HG02571 (cell line): ENCODE results near the gene MAP2K6.

Experiments
- ATAC-seq: cut with Tn5 transposase; IDR thresholded peaks from one replicate; pipeline ENCODE4 v1.9.1; 2021; ENCODE audit warnings: mild to moderate bottlenecking, moderate library complexity; ENCODE audit not compliant: unreplicated experiment

Gene MAP2K6

GRCh38 chr17:69425978-69426377 is 11.5 kb downstream of the MAP2K6 start:
- no peak for ATAC-seq

- ATAC-seq: no peak
These were observed 13.1 kb downstream of the MAP2K6 start for GRCh38 chr17:69427486-69428197.

DNA sequence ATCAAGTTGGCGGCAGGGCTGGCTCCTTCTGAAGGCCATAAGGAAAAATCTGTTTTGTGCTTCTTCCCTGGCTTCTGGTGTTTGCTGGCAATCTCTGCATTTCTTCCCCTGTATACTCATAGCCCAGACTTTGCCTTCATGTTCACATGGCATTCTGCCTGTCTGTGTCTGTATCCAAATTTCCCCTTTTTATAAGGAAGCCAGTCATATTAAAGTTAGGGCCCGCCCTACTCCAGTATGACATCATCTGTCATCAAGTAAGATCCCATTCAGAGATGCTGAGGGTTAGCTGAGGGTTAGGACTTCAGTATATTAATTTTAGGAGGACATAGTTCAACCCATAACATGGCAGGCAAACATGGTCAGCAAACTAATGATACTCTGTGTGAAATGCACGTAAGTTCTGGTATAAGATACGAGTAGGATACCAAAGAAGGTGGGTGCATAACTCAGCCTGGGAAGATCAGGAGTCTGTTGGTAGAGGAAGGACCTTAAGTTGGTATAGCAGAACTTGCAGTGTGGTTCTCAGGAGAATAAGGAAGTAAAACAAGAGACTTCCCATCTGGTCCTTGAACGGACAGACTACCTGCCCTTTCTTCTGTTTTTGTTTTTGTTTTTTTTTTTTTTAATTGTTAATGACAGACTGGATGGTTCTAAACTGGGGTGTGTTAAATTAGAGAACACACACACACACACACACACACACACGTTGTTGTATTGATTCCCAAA is 13.9 kb downstream of the MAP2K6 start:
- no peak for ATAC-seq

DNA sequence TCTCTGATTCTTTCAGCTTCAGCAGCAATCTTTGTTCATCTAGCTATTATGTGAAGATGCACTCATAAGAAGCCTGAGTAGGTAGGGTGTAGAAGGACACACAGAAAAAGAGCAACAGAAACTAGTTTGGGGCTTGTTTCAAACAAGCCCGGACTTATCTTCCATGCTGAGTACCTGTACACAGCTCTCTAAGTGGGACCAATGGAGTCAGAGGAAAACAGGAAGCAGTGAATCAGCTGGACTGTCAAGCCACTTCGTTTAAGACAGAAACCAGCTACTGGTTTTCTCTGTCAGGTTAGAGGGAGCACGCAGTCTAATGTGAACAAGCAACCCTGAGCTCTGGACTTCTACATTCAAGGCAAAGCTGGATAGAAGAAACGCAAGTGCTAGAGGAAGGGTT is 16.0 kb downstream of the MAP2K6 start:
- ATAC-seq: no peak

GRCh38 chr17:69431835-69432234 is 17.3 kb downstream of the MAP2K6 start:
- no peak for ATAC-seq

DNA sequence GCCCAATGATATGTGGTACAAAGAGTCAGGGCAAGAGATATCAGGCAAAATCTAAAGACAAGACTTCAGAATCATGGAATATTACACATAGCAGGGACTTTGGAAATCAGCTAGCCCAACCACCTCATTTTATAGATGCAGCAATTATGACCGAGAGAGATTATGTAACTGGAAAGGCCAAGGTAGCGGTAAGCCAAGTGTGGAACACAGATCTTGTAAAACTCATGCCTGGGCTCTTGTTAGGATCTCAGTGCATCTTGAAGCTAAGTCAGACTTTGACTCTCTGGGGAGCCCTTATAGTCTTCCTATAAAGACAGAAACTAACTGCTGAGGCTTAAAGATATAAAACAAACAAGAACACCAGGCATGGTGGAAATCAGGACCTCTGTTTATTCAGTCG is 18.6 kb downstream of the MAP2K6 start:
- no peak for ATAC-seq

- ATAC-seq: no peak
These were observed 19.7 kb downstream of the MAP2K6 start for GRCh38 chr17:69434164-69434579.

DNA sequence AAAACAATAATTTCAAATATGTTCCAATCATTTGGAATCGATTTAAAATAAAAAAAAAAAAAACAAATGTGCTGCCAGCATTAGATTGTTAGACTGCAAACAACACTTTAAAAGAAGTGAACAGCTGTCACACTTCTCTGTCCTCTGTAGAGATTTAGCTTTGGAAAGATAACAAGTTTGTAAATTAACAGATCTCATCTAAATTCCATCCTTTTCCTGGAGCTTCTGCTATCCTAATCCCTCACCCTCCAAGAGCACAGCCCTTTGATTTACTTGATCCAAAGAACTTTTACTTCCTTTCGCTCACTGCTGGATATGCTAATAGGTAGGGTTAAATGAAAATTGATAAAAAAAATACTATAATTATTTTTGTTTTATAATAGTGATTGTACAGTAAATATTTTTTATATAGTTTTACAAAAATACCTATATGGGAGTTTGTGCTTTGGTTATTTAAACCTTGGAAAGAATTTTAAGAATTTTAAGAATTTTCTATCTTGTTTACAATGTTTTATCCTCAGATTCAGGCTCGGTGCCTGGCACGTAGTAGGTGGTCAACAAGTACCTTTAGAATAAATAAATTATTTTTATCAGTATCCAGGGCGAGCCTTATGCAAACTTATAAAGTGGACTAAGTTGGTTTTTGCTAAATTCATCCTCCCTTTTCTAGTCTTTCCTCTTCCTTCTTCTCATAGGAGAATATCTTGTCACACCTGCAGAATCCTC is 21.6 kb downstream of the MAP2K6 start:
- no peak for ATAC-seq

- no peak for ATAC-seq
These were observed 23.0 kb downstream of the MAP2K6 start for GRCh38 chr17:69437475-69437874.

GRCh38 chr17:69438776-69439175 is 24.3 kb downstream of the MAP2K6 start:
- ATAC-seq: no peak

DNA sequence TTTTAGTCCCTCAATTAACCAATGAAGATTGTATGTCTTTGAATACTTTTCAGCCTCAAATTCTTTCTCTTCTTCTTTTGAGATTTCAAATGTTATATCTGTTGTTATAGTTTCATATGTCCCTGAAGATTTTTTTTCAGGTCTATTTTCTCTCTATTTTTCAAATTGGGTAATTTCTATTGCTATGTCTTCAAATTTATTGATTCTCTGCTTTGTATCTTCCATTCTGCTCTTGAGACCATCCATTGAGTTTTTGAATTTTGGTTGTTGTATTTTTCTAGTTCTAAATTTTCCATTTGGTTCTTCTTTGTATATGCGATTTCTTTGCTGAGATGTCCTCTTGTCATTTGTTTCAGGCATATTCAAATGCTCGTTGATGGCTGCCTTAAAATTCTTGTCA is 26.7 kb downstream of the MAP2K6 start:
- no peak for ATAC-seq

DNA sequence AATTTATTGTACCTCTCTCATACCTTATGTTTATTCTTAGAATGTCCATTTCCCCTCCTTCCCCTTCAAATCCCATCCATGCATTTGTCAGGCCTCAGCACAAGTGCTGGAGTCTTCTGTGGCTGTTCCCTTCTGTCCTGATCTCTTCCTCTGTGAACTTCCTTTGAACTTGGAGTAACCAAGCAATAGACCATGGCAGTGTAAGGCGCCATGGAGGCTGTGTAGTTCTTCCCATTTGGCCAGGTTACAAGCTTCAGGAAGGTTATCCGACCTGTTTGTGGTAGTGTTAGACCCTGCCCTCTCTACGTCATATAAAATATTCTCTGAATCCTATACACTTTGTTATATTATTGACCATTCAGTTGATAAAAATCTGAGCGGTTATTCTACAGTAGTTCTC is 28.6 kb downstream of the MAP2K6 start:
- no peak for ATAC-seq

- ATAC-seq: no peak
These were observed 29.5 kb downstream of the MAP2K6 start for GRCh38 chr17:69444023-69444422.

DNA sequence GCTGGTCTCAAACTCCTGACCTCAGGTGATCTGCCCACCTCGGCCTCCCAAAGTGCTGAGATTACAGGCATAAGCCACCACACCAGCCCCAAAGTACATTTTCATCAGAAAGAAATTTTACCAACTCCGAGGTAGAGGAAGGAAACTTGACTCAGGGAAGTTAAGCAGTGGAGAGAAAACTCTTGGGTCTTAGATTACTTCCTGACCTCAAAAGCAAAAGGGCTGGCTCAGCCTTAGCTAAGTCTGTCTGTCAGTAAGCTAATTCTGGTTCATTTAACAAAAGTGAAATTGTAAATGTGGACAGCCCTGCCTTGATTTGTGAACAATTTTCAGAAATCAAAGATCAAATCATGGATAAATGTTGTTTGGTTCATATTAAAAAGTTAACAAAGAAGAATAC is 30.6 kb downstream of the MAP2K6 start:
- no peak for ATAC-seq

DNA sequence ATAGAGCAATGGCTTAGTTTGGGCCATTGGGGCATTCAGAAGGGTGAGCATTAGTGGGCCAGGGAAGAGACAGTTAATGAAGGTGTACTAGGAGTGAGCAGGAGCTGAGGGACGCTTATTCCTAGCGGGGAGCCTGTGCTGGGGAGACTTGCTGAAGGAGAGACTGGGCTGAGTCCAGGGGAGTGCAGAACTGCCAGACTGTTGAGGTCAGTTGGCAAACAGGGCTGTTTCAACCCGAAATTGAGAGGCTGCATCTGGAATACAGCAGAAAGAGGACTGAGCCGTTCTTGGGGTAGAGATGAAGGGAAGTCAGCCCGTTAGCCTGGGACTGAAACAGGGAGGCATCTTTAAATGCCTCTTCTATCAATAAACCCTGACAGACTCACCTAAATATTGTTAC is 33.2 kb downstream of the MAP2K6 start:
- ATAC-seq: no peak

GRCh38 chr17:69448431-69449102 is 34.1 kb downstream of the MAP2K6 start:
- ATAC-seq: no peak

GRCh38 chr17:69450131-69450530 is 35.6 kb downstream of the MAP2K6 start:
- no peak for ATAC-seq

DNA sequence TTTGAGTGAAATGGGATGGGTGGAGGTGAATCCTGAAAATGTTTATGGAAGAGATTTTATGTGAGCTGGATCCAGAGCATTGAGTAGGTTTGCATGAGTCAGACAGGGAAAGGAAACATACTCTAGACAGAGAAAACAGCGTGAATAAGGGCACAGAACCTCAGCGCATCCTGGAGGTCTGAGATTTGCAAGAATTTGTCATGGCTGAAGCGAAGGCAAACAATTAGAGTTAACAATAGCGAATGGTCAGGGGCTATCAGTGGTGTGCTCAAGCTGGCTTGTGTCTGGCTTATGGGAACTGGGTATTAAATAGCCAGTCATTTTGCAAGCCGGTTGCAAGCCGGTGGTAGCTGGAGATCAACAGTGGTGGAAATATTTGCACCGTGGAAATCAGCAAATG is 36.4 kb downstream of the MAP2K6 start:
- ATAC-seq: no peak

- ATAC-seq: peak; percentile 63
These were observed 37.2 kb downstream of the MAP2K6 start for GRCh38 chr17:69451416-69452394.

GRCh38 chr17:69452664-69453260 is 38.3 kb downstream of the MAP2K6 start:
- no peak for ATAC-seq
